ENCODE measurements around the gene ASIC2.

ASIC2 gene

GRCh38 chr17:33273271-33273670, 19.8 kb downstream of the ASIC2 start:
- no peak for TF ChIP-seq ZFX (IDR thresholded peaks at IDR 0.05; ENCODE audit: borderline replicate concordance)
- TF ChIP-seq, protein P1, sequence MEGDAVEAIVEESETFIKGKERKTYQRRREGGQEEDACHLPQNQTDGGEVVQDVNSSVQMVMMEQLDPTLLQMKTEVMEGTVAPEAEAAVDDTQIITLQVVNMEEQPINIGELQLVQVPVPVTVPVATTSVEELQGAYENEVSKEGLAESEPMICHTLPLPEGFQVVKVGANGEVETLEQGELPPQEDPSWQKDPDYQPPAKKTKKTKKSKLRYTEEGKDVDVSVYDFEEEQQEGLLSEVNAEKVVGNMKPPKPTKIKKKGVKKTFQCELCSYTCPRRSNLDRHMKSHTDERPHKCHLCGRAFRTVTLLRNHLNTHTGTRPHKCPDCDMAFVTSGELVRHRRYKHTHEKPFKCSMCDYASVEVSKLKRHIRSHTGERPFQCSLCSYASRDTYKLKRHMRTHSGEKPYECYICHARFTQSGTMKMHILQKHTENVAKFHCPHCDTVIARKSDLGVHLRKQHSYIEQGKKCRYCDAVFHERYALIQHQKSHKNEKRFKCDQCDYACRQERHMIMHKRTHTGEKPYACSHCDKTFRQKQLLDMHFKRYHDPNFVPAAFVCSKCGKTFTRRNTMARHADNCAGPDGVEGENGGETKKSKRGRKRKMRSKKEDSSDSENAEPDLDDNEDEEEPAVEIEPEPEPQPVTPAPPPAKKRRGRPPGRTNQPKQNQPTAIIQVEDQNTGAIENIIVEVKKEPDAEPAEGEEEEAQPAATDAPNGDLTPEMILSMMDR (IDR thresholded peaks at IDR 0.05): no peak

GRCh38 chr17:33272438-33272837, 20.7 kb downstream of the ASIC2 start:
- no peak overlapping the region for H3K27ac ChIP-seq
- TF ChIP-seq ZFX (IDR thresholded peaks at IDR 0.05; ENCODE audit: borderline replicate concordance): no peak
- TF ChIP-seq, protein P1 (IDR thresholded peaks at IDR 0.05): no peak

More at GRCh38 chr17:33273271-33273670, 19.8 kb downstream of the ASIC2 start:
- no peak overlapping the region for H3K27ac ChIP-seq

DNA sequence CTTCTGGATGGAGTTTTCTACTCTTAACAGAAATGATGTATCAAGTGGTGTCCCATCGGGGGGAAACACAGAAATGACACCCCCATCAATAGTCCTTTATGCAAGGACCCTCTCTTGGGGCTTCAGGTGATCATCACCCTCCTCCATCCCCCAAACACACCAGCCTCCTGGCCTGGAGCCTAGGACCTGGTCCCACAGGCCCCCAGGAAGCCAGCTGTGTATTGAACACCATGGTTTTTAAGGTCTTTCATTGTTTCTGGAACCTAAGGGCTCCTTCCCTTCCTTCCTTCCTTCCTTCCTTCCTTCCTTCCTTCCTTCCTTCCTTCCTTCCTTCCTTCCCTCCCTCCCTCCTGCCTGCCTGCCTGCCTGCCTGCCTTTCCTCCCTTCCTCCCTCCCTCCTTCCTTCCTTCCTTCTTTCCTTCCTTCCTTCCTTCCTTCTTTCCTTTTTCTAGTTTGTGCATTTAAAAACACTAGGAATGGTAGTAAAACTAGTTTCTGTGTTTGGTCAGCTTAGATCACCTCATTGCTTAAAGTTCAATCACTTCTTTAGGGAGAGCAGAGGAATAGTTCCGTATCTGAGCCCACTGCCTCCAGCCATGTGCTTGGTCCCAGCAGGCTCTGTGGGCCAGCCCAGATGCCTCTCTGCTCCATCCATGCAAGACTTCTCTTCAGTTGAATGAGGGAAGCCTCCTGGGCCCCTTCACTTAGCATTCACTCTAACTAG, 23.6 kb downstream of the ASIC2 start:
- no peak for TF ChIP-seq ZFX (IDR thresholded peaks at IDR 0.05; ENCODE audit: borderline replicate concordance)
- TF ChIP-seq, protein P1 (IDR thresholded peaks at IDR 0.05): no peak
- no peak overlapping the region for H3K27ac ChIP-seq

GRCh38 chr17:33267851-33268548, 25.1 kb downstream of the ASIC2 start:
- no peak for TF ChIP-seq ZFX (IDR thresholded peaks at IDR 0.05; ENCODE audit: borderline replicate concordance)
- TF ChIP-seq, protein P1 (IDR thresholded peaks at IDR 0.05): no peak
- no peak overlapping the region for H3K27ac ChIP-seq

GRCh38 chr17:33267271-33267790, 25.8 kb downstream of the ASIC2 start:
- TF ChIP-seq ZFX (IDR thresholded peaks at IDR 0.05; ENCODE audit: borderline replicate concordance): no peak
- TF ChIP-seq, protein P1 (IDR thresholded peaks at IDR 0.05): no peak
- no peak overlapping the region for H3K27ac ChIP-seq

GRCh38 chr17:33266611-33267010, 26.5 kb downstream of the ASIC2 start:
- no peak overlapping the region for H3K27ac ChIP-seq

More at GRCh38 chr17:33266611-33267010, 26.5 kb downstream of the ASIC2 start:
- no peak for TF ChIP-seq ZFX (IDR thresholded peaks at IDR 0.05; ENCODE audit: borderline replicate concordance)
- TF ChIP-seq, protein P1 (IDR thresholded peaks at IDR 0.05): no peak
